SU-DHL-6 (cell line): Measurements from ENCODE around the gene MRPL20.

Source experiments
- CTCF ChIP-seq: fragments of 200-600 bp; sonication (generic); IDR thresholded peaks from one replicate; pipeline ENCODE4 v1.5.1; 2017; ENCODE audit warnings: antibody characterized with exemption, mild to moderate bottlenecking, low read length, moderate library complexity; ENCODE audit not compliant: insufficient read depth, poor library complexity, severe bottlenecking
- EZH2phosphoT487 ChIP-seq: fragments of 200-600 bp; sonication (generic), shearing (Covaris generic); conservative IDR thresholded peaks from 2 replicates; pipeline ENCODE4 v1.6.1; 2018; ENCODE audit warnings: mild to moderate bottlenecking, antibody characterized with exemption, low read length, moderate library complexity, mixed read lengths

GRCh38 chr1:1431845-1432273, 24.8 kb upstream of the MRPL20 start:
- TF ChIP-seq CTCF = no peak
- no peak for TF ChIP-seq EZH2phosphoT487
